DOHH2 (cell line): Measurements from ENCODE around the gene WDFY3.

Experiments used
- EZH2phosphoT487 ChIP-seq: fragments of 200-600 bp; sonication (generic); IDR thresholded peaks from 2 replicates; pipeline ENCODE4 v1.6.1; 2017; ENCODE audit warnings: borderline replicate concordance, mild to moderate bottlenecking, antibody characterized with exemption, low read length, moderate library complexity, mixed read lengths
- TF ChIP-seq, protein P1 (sequence below): fragments of 200-600 bp; sonication (generic); IDR thresholded peaks from one replicate; pipeline ENCODE4 v1.5.1; 2014; ENCODE audit warnings: antibody characterized with exemption, mild to moderate bottlenecking, low read depth, low read length; ENCODE audit not compliant: poor library complexity, severe bottlenecking

GRCh38 chr4:84688605-84689004 lies 277.9 kb downstream of the WDFY3 start:
- TF ChIP-seq, protein P1, sequence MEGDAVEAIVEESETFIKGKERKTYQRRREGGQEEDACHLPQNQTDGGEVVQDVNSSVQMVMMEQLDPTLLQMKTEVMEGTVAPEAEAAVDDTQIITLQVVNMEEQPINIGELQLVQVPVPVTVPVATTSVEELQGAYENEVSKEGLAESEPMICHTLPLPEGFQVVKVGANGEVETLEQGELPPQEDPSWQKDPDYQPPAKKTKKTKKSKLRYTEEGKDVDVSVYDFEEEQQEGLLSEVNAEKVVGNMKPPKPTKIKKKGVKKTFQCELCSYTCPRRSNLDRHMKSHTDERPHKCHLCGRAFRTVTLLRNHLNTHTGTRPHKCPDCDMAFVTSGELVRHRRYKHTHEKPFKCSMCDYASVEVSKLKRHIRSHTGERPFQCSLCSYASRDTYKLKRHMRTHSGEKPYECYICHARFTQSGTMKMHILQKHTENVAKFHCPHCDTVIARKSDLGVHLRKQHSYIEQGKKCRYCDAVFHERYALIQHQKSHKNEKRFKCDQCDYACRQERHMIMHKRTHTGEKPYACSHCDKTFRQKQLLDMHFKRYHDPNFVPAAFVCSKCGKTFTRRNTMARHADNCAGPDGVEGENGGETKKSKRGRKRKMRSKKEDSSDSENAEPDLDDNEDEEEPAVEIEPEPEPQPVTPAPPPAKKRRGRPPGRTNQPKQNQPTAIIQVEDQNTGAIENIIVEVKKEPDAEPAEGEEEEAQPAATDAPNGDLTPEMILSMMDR, result no peak
- TF ChIP-seq EZH2phosphoT487, result no peak
